ENCODE results near the gene ARID5A. TPM values are rescaled to one million over a fixed set of nuclear protein-coding genes. Genes with fewer than 3 reads are reported as not detected.

The ARID5A gene
- total and polyA plus RNA-seq, 2 of the 13 experiments (the other 11 are each of a cell fraction or from before 2014, with no cell fraction given) = 6.0 to 9.5 TPM

GRCh38 chr2:96509114-96509846, 27.3 kb upstream of the ARID5A start (continued):
- no peak for TF ChIP-seq FOXK2 (IDR thresholded peaks at IDR 0.05)
- peak; percentile 53; the same call in 1 of the 2 replicates for TF ChIP-seq SPEN (CRISPR knock-in tag; IDR thresholded peaks at IDR 0.05; ENCODE audit: low read depth)
- no peak for TF ChIP-seq ZC3H13 (CRISPR knock-in tag; IDR thresholded peaks at IDR 0.05)
- peak; percentile 27; the same call in 1 of the 2 replicates for TF ChIP-seq ZSCAN9 (CRISPR knock-in tag; IDR thresholded peaks at IDR 0.05; ENCODE audit: borderline replicate concordance)
- TF ChIP-seq RBFOX2 (IDR thresholded peaks at IDR 0.05; ENCODE audit: low read depth, low read length) = no peak
- no peak for TF ChIP-seq ATF7-NPFF (CRISPR knock-in tag; IDR thresholded peaks at IDR 0.05; ENCODE audit: low read depth)
- TF ChIP-seq FOSL1 (CRISPR knock-in tag; IDR thresholded peaks at IDR 0.05; ENCODE audit: borderline replicate concordance) = no peak
- TF ChIP-seq ZHX1 (CRISPR knock-in tag; IDR thresholded peaks at IDR 0.05; ENCODE audit: low read depth) = no peak
- no peak for TF ChIP-seq RELA (CRISPR knock-in tag; IDR thresholded peaks at IDR 0.05)
- TF ChIP-seq CENPBD1 (CRISPR knock-in tag; IDR thresholded peaks at IDR 0.05; ENCODE audit: borderline replicate concordance, low read depth) = no peak
- TF ChIP-seq YEATS4 (CRISPR knock-in tag; IDR thresholded peaks at IDR 0.05; ENCODE audit: borderline replicate concordance) = no peak
- no peak for TF ChIP-seq BATF2 (CRISPR knock-in tag; IDR thresholded peaks at IDR 0.05)
- TF ChIP-seq TFDP1 (CRISPR knock-in tag; IDR thresholded peaks at IDR 0.05; ENCODE audit: borderline replicate concordance) = peak; percentile 37; the same call in 1 of the 2 replicates
- no peak; the same call in 1 of the 2 replicates for TF ChIP-seq ZSCAN21 (CRISPR knock-in tag; IDR thresholded peaks at IDR 0.05; ENCODE audit: borderline replicate concordance)
- TF ChIP-seq FLYWCH1 (CRISPR knock-in tag; IDR thresholded peaks at IDR 0.05) = no peak
- TF ChIP-seq ZNF296 (CRISPR knock-in tag; conservative IDR thresholded peaks at IDR 0.05) = no peak
- no peak for TF ChIP-seq ZBTB38 (CRISPR knock-in tag; IDR thresholded peaks at IDR 0.05)
- TF ChIP-seq DPF2 (CRISPR knock-in tag; IDR thresholded peaks at IDR 0.05; ENCODE audit: borderline replicate concordance, low read depth) = no peak
- TF ChIP-seq TEAD3 (CRISPR knock-in tag; optimal IDR thresholded peaks at IDR 0.05; ENCODE audit: borderline replicate concordance) = peak; percentile 59
- no peak for TF ChIP-seq SNAPC2 (CRISPR knock-in tag; IDR thresholded peaks at IDR 0.05)
- TF ChIP-seq TCF7L2 (IDR thresholded peaks at IDR 0.05; ENCODE audit: low read depth, low read length) = no peak
- TF ChIP-seq JUN (CRISPR knock-in tag; IDR thresholded peaks at IDR 0.05) = no peak
- TF ChIP-seq TEF (CRISPR knock-in tag; IDR thresholded peaks at IDR 0.05) = no peak
- TF ChIP-seq E2F2 (CRISPR knock-in tag; IDR thresholded peaks at IDR 0.05; ENCODE audit: borderline replicate concordance) = no peak
